Erythroblast (primary cell): ENCODE results near the gene NMNAT2.

ENCODE experiments used
- DNase-seq, 2 experiments: peaks; one replicate each; lab custom pipeline; 2025; lab: John Stamatoyannopoulos, UW
- GATA1 ChIP-seq: IDR thresholded peaks from 2 replicates; pipeline ENCODE4 v1.6.1; 2011; ENCODE audit warnings: low read depth, mild to moderate bottlenecking, control low read depth, low read length, moderate library complexity
- POLR2A ChIP-seq: IDR thresholded peaks from 2 replicates; pipeline ENCODE4 v1.6.1; 2011; ENCODE audit warnings: mild to moderate bottlenecking, low read length

Gene NMNAT2

GRCh38 chr1:183366116-183366515, 52.1 kb downstream of the NMNAT2 start:
- no peak for DNase-seq
- no peak for TF ChIP-seq GATA1
- no peak for TF ChIP-seq POLR2A

- TF ChIP-seq POLR2A (no peak), GATA1 (no peak)
- no peak for DNase-seq
Measured at GRCh38 chr1:183365676-183366075, 52.5 kb downstream of the NMNAT2 start.

GRCh38 chr1:183365093-183365492, 53.1 kb downstream of the NMNAT2 start:
- no peak for DNase-seq
- TF ChIP-seq GATA1 (no peak), POLR2A (no peak)

GRCh38 chr1:183363972-183364371, 54.2 kb downstream of the NMNAT2 start:
- no peak for DNase-seq
- TF ChIP-seq POLR2A, result no peak
- no peak for TF ChIP-seq GATA1

GRCh38 chr1:183361081-183361480, 57.1 kb downstream of the NMNAT2 start:
- TF ChIP-seq POLR2A, result no peak
- DNase-seq, result no peak

GRCh38 chr1:183360473-183360872, 57.7 kb downstream of the NMNAT2 start:
- no peak for DNase-seq
- TF ChIP-seq POLR2A (no peak), GATA1 (no peak)

- TF ChIP-seq GATA1, result no peak
- no peak for TF ChIP-seq POLR2A
- DNase-seq, result no peak
Measured at GRCh38 chr1:183356534-183357182, 61.5 kb downstream of the NMNAT2 start.

GRCh38 chr1:183355797-183356196, 62.4 kb downstream of the NMNAT2 start:
- DNase-seq, result no peak
- TF ChIP-seq POLR2A (no peak), GATA1 (no peak)

GRCh38 chr1:183355181-183355580, 63.0 kb downstream of the NMNAT2 start:
- TF ChIP-seq POLR2A, result no peak
- no peak for TF ChIP-seq GATA1
- DNase-seq, result no peak

GRCh38 chr1:183353597-183353996, 64.6 kb downstream of the NMNAT2 start:
- no peak for DNase-seq
- TF ChIP-seq GATA1 (no peak), POLR2A (no peak)

GRCh38 chr1:183349201-183349711, 68.9 kb downstream of the NMNAT2 start:
- no peak for DNase-seq
- no peak for TF ChIP-seq GATA1
- no peak for TF ChIP-seq POLR2A

GRCh38 chr1:183346276-183346732, 71.9 kb downstream of the NMNAT2 start:
- DNase-seq, result peak in 1 of 2 experiments; percentile 23
- TF ChIP-seq GATA1, result no peak
- no peak for TF ChIP-seq POLR2A

- peak in 1 of 2 experiments; percentile 5 for DNase-seq
- TF ChIP-seq GATA1, result no peak
- TF ChIP-seq POLR2A, result no peak
Measured at GRCh38 chr1:183339556-183340167, 78.5 kb downstream of the NMNAT2 start.

GRCh38 chr1:183331091-183331742, 87.0 kb downstream of the NMNAT2 start:
- TF ChIP-seq GATA1 (no peak), POLR2A (no peak)
- DNase-seq, result no peak

GRCh38 chr1:183330335-183330734, 87.8 kb downstream of the NMNAT2 start:
- TF ChIP-seq POLR2A (no peak), GATA1 (no peak)
- DNase-seq, result no peak
